Activated T-cell treated with anti-CD3 and anti-CD28 coated beads, Interleukin-2, amount 50 U/mL, for 48 hours (primary cell): ENCODE measurements around the gene PTGES3.
"Not testable (repeated sequence)": the region's sequence is repeated elsewhere in the genome, so short reads cannot be mapped to it uniquely, and the experiment has no call there.

Experiments used
- DNase-seq, 2 experiments: peaks; one replicate each; pipeline ENCODE4 v3.0.0-alpha.2; 2020

PTGES3 gene, protein sequence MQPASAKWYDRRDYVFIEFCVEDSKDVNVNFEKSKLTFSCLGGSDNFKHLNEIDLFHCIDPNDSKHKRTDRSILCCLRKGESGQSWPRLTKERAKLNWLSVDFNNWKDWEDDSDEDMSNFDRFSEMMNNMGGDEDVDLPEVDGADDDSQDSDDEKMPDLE

DNA sequence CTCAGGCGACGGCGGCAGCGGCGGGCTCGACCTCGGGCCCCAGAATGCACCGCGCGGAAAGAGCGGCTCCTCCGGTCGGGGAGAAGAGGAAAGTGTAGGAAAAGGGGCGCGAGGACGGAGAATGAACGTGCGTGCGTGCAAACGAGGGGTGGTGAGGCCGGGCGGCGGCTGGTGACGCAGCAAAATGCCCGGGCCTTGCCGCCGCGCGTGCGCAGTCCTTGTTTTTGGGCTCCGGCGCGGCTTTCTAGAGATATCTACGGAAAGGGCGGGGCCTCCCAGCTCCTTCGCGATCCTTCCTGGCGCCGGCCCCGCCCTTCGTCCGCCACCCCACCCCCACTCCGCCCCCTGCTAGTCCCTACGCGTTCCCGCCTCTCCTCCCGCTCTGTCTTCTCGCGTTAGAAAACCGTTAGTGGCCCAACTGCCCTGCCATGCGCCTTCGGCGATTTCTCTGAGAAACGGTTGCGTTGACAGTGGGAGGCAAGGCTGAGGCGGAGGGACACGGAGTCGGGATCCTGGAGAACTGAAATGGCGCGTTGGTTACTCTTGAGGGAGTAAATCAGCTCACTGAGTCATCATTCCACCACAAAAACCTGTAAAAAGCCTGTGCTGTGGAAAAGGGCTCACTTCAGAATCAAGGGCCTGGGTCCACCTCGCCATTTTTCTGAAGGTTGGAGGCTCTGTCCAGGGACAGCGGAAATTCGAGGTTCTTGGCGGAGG is at the start of gene PTGES3:
Gene PTGES3 (minus strand): TSS at position 156 of the 717 bp plus-strand sequence. CDS start 285 bp downstream, outside the sequence.
- peak; percentile 97 to 98 for DNase-seq

DNA sequence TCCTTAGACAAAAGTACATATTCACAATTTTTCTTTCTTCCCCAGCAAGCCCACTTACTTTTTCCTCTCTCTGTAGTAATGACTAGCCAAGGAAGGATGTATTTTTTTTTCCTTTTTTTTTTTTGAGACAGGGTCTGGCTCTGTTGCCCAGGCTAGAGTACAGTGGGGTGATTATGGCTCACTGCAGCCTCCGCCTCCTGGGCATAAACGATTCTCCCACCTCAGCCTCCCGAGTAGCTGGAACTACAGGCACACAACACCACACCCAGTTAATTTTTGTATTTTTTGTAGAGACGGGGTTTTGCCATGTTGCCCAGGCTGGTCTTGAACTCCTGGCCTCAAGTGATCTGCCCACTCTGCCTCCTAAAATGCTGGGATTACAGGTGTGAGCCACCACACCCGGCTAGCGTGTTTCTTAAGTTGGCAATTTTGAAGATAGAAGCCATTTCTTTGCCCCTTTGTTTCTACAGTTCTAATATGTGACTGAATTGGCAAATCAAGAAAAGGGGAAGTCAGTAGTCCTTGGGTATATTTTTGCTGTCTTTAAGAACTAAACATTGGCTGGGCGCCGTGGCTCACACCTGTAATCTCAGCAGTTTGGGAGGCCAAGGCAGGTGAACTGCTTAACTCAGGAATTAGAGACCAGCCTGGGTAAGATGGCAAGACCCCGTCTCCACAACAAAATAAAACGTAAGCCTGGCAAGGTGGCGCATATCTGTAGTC is 40.2 kb upstream of the PTGES3 start:
- no peak for DNase-seq

DNA sequence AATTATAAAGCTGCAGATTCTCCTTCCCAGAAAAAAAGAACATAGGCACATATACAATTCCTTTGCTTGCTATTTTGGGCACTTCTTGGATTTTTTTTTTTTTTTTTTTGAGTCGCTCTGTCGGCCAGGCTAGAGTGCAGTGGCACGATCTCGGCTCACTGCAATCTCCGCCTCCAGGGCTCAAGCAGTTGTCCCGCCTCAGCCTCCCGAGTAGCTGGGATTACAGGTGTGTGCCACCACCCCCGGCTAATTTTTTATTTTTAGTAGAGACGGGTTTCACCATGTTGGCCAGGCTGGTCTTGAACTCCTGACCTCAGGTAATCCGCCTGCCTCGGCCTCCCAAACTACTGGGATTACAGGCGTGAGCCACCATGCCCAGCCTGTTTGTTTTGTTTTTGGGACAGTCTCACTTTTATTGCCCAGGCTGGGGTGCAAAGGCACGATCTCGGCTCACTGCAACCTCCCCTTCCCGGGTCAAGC is 38.2 kb upstream of the PTGES3 start:
- not testable (repeated sequence) for DNase-seq

DNA sequence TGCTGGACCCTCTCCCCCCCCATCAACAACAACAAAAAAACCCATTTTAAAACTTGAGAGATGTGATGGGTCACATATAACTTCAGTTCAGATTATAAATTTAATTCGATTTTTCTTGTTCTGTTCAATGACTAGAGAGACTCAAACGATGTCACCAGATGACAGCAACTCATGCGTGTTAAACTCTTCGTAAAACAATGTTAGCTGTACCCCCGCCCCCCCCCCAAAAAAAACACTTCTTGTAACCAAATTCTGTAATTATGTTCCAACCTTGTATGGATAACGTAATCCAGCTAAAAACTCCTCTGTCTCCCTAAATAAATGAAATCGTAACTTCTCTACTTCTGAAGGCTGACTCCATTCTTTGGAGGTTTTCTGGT is 37.6 kb upstream of the PTGES3 start:
- no peak for DNase-seq

DNA sequence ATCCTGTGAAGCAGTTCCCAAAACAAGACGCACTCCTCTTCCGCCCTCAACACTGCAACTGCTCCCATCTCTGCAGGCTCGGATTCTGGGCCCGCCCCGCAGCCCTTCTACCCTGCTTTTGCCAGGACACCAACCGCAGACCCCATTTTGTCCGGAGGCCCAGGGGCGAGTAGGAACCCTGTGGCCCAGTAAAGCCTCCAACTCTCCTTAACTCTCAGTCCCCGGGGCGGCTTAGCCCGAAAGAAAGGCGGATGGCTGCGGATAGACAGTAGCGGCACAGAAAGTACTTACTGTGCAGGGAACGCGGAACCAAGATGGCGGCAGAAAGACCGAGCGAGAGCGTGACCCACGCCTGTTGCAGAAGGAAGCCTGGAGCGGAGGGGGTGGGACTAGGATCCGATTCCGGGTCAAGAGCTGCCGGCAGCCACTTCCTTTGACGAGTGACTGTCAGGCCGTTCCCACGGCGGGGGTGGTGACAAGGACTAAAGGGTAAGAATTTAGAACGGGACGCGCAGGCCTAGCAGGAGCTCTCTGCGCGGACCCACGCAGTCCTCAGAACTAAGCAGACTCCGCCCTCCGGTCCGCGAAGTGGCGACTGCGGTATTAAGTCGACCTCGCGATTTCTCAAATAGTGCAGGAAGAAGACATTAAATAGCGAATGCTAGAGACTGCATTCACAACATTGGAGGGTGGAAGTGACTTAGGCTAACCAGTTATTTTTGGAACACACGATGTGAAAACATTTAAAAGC is 37.1 kb upstream of the PTGES3 start, which contains the start of gene NACA:
Gene NACA (minus strand): TSS at position 328 of the 751 bp plus-strand sequence. CDS start 778 bp downstream, outside the sequence.
- DNase-seq: peak; percentile 98

DNA sequence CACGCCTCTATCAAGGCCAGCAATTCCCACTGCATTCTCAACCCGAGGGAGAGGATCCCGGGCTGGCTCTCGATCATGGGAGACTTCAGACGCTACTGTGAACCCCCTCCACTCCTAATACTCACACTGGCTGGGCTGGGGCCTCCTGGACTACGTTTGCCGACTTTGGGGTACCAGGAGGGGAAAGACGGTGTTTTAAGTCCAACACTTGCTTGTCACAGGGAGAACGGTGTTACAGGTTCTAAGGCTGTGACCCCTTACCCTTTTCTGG is 36.6 kb upstream of the PTGES3 start:
- no peak for DNase-seq

DNA sequence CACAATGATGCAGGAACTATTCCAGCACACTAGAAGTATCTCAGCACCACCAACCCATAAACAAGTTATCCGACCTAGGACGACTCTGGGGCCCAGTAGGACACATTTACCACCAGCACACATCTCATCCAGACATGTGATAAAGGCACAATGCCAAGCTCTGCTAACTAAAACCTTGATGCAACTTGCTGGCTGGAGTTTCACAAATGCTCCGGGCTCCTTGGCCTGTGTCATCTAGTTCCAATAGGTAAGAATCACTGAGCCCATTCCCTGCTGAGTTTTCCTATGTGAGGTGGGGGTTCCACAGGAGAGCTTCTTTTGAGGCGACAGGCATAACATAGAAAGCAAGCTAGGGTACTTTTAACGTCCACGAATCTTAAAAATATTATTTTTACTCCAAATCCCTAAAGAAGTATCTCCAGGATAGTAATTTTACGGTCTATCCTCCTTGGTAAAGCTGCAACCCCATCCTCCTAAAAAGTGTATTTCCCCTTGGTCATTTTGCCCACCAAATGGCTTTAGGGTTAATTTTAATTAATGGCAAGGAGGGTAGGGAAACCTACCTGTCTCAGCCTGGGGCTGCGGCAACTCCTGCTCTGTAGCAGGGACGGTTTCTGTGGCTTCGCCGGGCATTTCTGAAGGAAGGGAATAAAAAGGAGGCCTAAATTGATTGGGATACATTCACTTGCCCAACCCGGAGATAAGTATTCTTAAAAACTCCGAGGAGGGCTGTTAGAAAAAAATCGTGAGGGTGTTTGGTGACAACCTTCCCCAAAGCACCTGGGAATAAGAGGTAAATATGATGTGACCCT is 36.0 kb upstream of the PTGES3 start:
- DNase-seq: peak; percentile 33 to 40

DNA sequence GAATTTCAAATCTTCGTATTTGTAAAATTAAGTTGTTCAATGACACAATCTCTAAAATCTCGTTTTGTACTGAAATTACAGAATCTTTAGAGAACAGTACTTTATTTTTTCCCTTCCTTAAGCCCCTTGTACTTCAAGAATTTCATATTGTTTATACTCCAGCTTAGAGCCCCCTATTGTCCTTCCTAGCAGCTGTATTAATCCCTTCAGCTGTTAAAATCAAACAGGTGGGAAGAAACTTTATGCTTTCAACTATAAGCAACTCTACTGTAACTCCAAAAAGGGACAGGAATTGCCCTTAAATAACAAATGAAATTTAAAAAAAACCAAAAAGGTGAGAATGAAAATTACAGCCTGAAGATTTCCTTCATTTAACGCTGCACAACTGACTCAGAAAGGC is 35.3 kb upstream of the PTGES3 start:
- no peak for DNase-seq

DNA sequence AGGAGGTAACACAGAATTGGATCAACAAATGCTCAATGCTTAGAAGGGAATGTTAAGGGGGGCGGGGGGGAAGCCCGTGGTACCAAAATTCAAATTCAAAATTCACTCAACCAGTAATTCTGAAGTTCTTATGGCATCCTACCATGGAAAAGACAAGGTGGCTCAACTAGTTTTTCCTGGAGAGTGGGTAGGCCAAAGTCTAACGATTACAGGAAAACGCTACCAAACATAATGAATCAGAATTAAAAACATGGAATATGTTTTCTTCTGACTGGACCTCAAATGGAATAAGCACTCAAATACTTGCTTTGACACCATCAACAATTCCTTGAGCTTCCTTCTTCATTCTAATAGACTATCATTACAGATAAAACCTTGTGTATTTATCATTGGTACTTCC is 34.7 kb upstream of the PTGES3 start:
- DNase-seq: no peak

DNA sequence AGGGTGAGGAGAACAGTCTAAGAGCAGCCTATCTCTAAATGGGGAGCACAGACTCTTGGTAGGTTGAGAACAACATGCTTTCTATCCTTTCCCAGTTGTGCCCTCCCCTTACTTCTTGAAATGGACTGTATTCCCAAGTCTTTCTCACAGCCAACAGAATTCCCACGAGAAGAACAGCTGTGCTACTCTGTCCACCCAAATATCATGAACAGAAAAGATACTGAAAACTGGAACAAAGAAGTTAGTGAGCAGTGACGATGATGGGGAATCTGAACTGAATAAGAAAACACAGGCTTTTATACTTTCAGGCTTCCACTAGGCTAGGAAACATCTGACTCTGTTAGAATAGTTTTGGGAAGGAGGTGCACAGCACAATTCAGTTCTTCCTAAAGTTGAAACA is 33.6 kb upstream of the PTGES3 start:
- no peak for DNase-seq

DNA sequence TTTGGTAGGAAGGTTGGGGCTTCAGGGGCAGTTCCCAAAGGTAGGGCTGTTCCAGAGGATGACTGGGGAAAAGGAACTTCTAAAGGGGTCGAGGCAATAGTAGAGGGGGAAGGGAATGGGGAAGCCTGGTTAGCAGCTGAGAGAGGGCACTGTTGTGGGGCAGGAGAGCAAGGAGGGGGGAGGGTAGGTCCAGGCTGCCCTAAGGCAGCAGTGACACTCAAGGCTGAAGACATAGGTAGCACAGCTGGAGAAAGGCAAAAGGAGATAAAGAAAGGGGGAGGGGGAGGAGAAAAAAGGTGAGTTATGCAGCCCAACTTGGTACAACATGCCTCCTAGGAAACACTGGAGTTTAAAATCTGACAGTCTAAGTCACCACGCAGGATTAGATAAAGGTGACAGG is 33.1 kb upstream of the PTGES3 start:
- no peak for DNase-seq

DNA sequence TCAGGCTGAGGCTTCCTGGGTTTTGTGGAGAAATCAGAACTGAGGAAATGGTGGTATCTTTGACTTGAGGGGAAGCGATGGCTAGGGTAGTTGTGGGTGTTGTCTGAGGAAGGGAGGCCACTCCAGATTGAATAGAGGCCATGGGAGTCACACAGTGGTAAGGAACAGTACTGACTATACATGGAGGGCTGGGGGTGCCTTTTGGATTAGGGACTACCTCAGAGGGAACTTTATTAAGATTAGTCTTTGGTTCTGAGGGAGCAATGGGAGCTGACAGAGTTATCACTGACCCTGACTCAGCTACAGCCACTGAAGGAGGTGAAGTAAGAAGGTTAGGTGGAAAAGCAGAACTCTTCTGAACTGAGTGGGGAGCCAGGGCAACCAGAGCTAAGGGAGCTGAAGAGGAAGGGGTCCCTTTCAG is 32.7 kb upstream of the PTGES3 start:
- DNase-seq: no peak

DNA sequence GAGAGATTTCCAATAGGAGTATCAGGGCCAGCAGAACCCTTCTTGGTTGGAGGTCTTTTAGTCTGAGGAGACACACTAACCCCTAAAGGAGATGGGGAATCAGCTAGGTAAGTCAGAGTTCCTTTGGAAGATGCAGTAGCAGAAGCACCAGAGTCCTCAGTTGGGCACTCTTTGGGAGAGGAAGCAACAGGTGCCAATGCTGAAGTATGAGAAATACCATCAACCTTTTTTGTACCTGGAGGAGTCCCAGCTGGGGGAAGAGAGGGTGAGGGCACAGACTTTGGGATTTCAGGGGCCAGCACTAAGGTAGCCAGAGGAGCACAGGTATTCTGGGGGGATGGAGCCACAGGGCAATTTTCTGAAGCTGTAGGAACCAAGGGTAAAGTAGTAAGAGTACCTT is 31.0 kb upstream of the PTGES3 start:
- DNase-seq: no peak

DNA sequence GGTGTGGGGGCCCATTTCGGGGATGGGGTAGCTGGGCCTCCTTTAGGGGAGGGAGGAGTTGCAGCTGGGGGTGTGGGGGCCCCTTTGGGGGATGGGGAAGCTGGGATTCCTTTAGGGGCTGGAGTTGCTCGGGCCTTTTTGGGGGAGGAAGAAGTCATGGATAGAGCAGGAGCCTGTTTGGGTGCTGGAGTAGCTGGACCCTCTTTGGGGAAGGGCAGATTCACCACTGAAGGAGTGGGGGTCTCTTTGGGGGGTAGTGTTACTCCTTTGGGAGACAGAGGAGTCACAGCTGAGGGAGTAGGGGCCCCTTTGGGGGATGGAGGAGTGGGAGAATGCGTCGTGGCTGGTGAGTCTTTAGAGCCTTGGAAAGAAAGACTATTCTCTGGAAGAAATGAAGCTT is 30.6 kb upstream of the PTGES3 start:
- DNase-seq: no peak

DNA sequence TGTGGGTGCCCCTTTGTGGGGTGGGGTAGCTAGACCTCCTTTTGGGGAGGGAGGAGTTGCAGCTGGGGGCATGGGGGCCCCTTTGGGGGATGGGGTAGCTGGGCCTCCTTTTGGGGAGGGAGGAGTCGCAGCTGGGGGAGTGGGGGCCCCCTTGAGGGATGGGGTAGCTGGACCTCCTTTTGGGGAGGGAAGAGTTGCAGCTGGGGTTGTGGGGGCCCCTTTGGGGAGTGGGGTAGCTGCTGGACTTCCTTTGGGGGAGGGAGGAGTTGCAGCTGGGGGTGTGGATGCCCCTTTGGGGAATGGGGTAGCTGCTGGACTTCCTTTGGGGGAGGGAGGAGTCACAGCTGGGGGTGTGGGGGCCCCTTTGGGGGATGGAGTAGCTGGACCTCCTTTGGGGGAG is 30.1 kb upstream of the PTGES3 start:
- DNase-seq: no peak

DNA sequence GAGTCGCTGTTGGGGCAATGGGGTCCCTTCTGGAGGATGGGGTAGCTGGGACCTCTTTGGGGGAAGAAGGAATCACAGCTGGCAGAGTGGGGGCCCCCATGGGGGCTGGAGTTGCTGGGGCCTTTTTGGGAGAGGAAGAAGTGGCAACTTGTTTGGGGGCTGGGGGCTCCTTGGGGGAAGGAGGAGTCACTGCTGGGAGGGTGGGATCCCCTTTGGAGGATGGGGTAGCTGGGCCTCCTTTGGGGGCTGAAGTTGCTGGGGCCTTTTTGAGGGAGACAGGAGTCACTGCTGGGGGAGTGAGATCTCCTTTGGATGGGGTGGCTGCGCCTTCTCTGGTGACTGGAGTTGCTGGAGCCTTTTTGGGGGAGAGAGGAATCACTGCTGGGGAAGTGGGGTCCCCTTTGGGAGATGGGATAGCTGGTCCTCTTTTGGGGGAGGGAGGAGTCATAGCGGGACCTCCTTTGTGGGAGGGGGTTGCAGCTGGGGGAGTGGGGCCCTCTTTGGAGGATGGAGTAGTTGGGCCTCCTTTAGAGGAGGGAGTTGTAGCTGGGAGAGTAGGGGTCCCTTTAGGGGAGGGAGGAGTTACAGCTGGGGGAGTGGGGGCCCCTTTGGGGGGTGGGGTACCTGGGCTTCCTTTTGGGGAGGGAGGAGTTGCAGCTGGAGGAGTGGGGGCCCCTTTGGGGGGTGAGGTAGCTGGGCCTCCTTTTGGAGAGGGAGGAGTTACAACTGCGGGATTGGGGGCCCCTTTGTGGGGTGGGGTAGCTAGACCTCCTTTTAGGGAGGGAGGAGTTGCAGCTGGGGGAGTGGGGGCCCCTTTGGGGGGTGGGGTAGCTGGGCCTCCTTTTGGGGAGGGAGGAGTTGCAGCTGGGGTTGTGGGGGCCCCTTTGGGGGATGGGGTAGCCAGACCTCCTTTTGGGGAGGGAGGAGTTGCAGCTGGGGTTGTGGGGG is 29.1 kb upstream of the PTGES3 start:
- no peak for DNase-seq

DNA sequence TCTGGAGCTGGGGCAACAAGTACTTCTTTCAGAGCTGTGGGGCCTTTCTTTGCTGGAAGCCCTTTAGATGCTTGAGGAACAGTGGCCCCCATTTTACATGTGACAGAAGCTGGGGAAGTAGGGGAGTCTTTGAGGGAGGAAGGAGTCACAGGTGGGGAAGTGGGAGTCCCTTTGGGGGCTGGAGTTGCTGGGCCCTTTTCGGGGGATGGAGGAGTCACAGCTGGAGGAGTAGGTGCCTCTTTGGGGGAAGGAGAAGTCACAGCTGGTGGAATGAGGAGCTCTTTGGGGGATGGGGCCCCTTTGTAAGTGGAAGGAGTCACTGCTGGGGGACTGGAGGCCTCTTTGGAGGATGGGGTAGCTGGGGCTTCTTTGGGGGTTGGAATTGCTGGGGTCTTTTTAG is 28.4 kb upstream of the PTGES3 start:
- no peak for DNase-seq

DNA sequence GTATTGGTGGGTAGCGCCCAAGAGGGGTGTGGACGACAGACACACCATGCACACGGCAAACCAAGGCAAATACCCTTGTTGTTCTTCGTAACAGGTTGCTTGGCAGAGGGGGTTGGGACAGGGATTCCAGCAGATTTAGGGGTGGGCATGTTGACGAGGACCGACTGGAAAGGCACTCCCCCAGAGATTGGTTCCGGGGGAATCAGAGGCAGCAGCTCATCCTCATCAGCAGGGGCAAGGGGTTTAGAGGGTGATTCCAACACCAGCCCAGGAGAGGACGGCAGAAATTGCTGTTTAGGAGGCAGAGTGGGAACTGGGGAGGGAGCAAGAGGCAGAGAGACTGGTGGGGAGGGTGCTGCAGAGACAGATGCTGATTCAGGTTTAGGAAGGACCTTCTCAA is 27.7 kb upstream of the PTGES3 start:
- no peak for DNase-seq

DNA sequence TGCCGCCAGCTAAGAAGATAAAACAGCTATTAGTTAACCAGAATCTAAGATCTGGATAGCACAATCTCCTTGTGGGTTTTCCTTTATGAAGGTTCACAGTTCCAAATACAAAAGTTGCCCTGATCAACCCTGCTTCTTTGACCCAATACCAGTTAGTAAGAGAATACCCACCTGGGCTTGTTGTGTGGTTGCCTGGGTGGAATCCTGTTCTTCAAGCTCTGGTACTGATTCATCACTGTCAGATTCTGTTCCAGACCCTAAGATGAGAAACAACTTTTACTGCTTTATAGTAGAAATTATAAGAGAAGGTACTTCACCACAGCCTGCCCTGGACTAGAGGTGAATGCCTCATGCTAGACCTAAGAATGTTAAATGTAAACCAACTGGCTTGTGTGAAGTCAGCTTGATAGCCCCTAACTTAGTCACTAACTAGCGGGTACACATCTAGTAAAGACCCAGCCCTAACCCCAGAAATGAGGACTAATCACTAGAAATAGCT is 26.4 kb upstream of the PTGES3 start:
- no peak for DNase-seq

DNA sequence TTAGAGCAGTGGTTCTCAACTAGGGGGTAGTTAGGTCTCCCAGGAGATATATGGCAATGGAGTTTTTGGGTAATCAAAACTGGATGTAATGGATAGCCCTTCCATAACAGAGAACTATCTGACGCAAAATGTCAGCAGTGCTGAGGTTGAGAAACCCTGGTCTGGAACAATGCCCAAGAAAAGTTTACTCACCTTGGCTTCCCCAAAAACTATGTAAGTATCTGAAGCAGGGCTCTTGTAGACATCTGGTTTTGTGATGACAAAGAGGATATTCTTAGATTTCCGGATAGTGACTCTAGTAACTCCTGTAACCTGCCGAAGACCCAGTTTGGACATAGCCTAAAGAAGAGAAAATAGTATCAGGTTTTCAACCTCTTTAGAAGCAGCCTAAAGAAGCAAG is 25.3 kb upstream of the PTGES3 start:
- DNase-seq: no peak

DNA sequence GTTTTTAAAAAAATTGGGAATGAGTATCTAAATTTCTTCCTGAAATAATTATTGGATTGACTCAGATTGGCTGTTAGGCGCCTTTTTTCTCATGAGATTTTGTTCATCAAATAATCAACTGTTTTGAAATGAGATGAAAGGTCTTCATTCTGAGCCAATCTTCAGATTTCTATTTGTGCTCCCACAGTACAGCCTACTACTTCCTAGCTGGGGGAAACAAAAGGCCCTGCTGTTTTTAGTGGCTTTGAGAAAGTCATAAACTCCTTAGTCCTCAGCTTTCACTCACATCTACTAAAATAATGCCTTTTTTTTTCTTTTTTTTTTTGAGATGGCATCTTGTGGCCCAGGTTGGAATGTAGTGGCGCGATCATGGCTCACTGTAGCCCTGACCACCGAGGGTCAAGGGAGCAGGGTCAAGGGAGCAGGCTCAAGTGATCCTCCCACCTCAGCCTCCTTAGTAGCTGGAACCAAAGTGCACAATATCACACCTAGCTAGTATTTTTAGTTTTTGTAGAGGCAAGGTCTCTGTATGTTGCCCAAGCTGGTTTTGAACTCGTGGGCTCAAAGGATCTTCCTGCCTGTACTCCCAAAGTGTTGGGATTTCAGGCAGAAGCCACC is 21.8 kb upstream of the PTGES3 start:
- DNase-seq: no peak
